ENCODE results near the gene MMP15. TPM values are rescaled to one million over a fixed set of nuclear protein-coding genes. Genes with fewer than 3 reads are reported as not detected.

MMP15 gene
- total and polyA plus RNA-seq, 2 donors, result 1.2 to 1.7 TPM

DNA sequence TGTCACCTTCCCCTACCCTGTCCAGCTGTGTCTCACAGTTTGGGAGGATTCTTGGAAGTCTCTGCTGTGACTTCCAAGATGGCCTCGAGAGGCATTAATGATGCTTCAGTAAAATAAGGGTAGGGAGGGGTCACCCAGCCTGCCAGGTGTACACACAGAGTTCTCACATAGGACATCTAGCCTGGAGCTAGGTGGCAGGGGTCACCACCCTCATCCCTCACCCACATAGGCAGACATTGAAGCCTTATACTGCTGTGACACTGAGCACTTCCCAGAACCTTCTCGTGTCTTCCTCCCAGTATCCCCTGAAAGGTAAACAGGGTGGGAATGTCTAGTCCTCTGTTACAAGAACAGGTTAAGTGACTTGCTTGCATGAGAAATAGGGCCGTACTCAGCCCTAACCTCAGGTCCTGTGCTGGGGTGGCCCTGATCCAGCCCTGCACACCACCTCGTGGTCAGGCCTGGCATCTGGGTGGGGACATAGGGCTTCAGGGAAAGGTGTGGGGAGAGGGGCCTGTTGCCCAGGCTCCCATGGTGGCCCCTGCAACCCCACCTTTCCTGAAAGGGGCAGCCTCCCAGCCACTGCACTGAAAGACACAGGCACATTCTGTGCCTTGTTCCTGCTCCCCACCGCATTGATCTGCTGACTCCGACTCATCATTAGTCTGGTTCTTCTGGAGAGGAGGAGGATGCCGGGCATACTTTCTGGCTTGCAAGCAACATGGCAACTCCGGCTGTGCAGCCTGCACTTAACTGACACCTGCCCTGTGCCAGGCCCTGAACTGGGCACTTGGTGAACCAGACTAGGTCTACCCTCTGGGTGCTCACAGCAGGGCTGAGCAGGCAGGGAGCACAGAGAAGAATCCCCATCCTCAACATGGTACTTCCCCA, 3.6 kb upstream of the MMP15 start:
- WGBS, result 93% methylated on average over 8 of the region's 8 CpGs
- H3K27ac ChIP-seq (ENCODE audit: low read depth in 1 of 2, low read length in 1 of 2), result no peak overlapping the region
- no peak overlapping the region for H3K4me3 ChIP-seq (ENCODE audit: low read length in 2 of 2)
- H3K36me3 ChIP-seq (ENCODE audit: control insufficient read depth in 2 of 2, insufficient read depth in 2 of 2, low read length in 1 of 2), result peaks cover 10 to 16% of the 10 kb centered on the region in 2 donors
- H3K4me1 ChIP-seq (ENCODE audit: control insufficient read depth in 2 of 2, insufficient read depth in 2 of 2, low read length in 2 of 2), result peaks cover 6 to 27% of the 10 kb centered on the region in 2 donors
- peaks cover 25 to 46% of the 10 kb centered on the region in 2 donors for H3K27me3 ChIP-seq (ENCODE audit: control insufficient read depth in 2 of 2, insufficient read depth in 1 of 2, low read length in 1 of 2)
- no peak for DNase-seq (ENCODE audit: low read depth in 6 of 9, low spot score in 9 of 9)
- H3K9me3 ChIP-seq (ENCODE audit: control insufficient read depth in 2 of 2, insufficient read depth in 1 of 2, low read length in 1 of 2), result peaks cover 0 to 6% of the 10 kb centered on the region in 2 donors

DNA sequence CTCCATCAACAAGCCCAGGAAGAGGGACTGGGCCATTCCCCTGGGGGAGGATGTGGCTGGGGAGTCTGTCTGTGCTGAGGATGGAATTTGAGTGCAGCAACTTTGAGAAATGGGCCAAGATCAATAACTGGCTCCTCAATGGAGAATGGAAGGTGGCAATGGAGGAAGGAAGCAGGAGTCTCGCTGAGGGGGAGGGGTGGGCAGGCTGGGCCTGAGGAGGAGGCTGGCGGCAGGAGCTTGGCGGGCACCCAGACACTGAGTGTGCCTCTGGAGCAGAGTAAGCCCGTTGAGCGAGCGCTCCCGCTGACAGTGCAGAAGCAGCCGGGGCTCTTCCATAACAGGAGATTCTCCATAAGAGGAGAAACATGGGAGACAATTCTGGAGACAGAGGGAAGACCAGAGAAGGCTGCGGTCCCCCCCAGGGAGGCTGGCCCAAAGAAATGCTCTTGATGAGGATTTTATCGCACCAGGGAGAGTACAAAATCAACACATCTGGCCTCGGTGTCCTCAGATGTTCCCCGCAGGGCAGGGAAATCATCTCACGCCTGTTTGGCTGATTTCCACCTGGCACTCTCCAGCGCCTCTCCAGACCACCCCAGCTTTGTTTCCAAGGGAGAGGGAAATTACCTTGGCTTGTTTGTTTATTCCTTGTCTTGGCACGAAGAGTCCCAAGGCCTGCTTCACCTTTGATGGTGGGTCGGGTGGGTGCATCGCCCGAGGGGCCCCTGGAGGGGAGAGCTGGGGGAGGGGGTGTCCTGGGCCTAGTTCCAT, 2.8 kb upstream of the MMP15 start:
- no peak for DNase-seq (ENCODE audit: low read depth in 6 of 9, low spot score in 9 of 9)
- H3K4me1 ChIP-seq (ENCODE audit: control insufficient read depth in 2 of 2, insufficient read depth in 2 of 2, low read length in 2 of 2), result peaks cover 6 to 27% of the 10 kb centered on the region in 2 donors
- 66% methylated on average over 18 of the region's 18 CpGs for WGBS
- H3K27me3 ChIP-seq (ENCODE audit: control insufficient read depth in 2 of 2, insufficient read depth in 1 of 2, low read length in 1 of 2), result peaks cover 33 to 55% of the 10 kb centered on the region in 2 donors
- no peak overlapping the region for H3K27ac ChIP-seq (ENCODE audit: low read depth in 1 of 2, low read length in 1 of 2)
- H3K9me3 ChIP-seq (ENCODE audit: control insufficient read depth in 2 of 2, insufficient read depth in 1 of 2, low read length in 1 of 2), result peaks cover 0 to 6% of the 10 kb centered on the region in 2 donors
- H3K36me3 ChIP-seq (ENCODE audit: control insufficient read depth in 2 of 2, insufficient read depth in 2 of 2, low read length in 1 of 2), result peaks cover 6 to 12% of the 10 kb centered on the region in 2 donors
- H3K4me3 ChIP-seq (ENCODE audit: low read length in 2 of 2), result no peak overlapping the region

DNA sequence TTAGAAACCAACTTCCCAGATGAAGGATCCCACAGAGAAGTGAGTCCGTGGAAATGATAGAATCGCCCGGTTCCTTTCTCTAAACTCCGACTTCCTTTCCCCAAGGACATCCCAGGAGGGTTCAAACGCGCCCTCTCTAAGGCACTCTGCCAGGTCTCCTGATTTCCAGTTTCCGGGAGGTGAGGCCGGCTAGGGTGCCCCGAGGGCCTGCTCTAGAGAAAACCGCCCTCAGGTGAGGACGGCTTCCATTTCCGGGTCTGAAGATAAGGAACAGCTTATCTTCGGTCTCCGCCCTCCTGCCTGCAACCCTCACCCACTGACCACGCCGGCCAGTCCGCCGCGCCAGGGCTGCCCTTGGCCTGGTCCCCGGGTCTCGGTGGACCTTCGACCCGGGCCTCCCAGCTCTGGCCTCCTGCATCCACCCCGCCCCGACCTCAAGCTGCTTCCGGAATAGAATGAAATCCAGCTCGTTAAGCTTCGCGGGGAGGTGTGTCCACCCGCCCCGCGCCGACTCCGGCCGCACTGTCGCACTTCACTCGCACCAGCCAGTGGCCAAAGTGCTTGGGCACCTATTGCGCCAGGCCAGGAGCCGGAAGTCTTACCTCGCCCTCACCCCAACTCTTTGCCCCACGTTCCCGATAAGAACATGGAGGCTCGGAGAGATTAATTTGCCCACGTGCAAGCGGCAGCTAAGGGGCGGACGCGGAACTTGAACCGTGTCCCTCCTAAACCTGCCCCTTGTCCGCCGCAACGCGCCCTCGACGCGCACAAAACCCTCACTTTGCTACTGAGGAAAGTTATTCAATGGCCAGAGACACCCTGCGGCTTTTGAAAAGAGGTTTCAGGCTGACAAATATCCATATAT, 836 bp upstream of the MMP15 start:
- peak overlapping the region; percentile 36 to 46 for H3K4me3 ChIP-seq (ENCODE audit: low read length in 2 of 2)
- peak in 1 of 9 donors; percentile 17 for DNase-seq (ENCODE audit: low read depth in 6 of 9, low spot score in 9 of 9)
- H3K27ac ChIP-seq (ENCODE audit: low read depth in 1 of 2, low read length in 1 of 2), result no peak overlapping the region
- peaks cover 34 to 69% of the 10 kb centered on the region in 2 donors for H3K27me3 ChIP-seq (ENCODE audit: control insufficient read depth in 2 of 2, insufficient read depth in 1 of 2, low read length in 1 of 2)
- peaks cover 0 to 6% of the 10 kb centered on the region in 2 donors for H3K9me3 ChIP-seq (ENCODE audit: control insufficient read depth in 2 of 2, insufficient read depth in 1 of 2, low read length in 1 of 2)
- 18% methylated on average over 57 of the region's 57 CpGs for WGBS
- H3K36me3 ChIP-seq (ENCODE audit: control insufficient read depth in 2 of 2, insufficient read depth in 2 of 2, low read length in 1 of 2), result peaks cover 0 to 4% of the 10 kb centered on the region in 2 donors
- peaks cover 6 to 27% of the 10 kb centered on the region in 2 donors for H3K4me1 ChIP-seq (ENCODE audit: control insufficient read depth in 2 of 2, insufficient read depth in 2 of 2, low read length in 2 of 2)

DNA sequence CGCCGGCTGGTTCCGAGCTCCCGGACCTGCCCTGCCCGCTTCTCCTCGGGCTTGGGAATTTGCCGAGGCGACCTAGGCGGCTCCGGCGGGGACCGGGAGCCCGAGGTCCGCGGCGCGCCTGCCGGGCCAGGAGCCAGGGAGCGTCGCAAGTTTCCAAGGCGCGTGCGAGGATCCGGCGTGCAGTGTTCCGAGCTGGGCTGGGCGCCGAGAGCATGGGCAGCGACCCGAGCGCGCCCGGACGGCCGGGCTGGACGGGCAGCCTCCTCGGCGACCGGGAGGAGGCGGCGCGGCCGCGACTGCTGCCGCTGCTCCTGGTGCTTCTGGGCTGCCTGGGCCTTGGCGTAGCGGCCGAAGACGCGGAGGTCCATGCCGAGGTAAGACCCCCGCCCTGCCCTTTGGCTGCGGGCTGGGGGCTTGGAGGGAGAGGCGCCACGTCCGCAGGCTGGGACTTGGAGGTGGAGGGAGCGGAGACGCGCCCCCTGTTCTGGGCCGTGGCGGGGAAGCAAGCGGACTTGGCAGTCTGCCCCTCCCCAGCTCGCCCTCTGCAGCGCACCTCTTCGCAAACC, 668 bp downstream of the MMP15 start:
- Histone ChIP-seq H3K36me3 (ENCODE audit: control insufficient read depth in 2 of 2, insufficient read depth in 2 of 2, low read length in 1 of 2) (peaks cover 0 to 1% of the 10 kb centered on the region in 2 donors), H3K9me3 (ENCODE audit: control insufficient read depth in 2 of 2, insufficient read depth in 1 of 2, low read length in 1 of 2) (peaks cover 0 to 3% of the 10 kb centered on the region in 2 donors), H3K4me1 (ENCODE audit: control insufficient read depth in 2 of 2, insufficient read depth in 2 of 2, low read length in 2 of 2) (peaks cover 6 to 27% of the 10 kb centered on the region in 2 donors), H3K27me3 (ENCODE audit: control insufficient read depth in 2 of 2, insufficient read depth in 1 of 2, low read length in 1 of 2) (peaks cover 34 to 69% of the 10 kb centered on the region in 2 donors), H3K4me3 (ENCODE audit: low read length in 2 of 2) (peak overlapping the region; percentile 16 to 36), H3K27ac (ENCODE audit: low read depth in 1 of 2, low read length in 1 of 2) (no peak overlapping the region)
- WGBS, result under 1% methylated on average over 65 of the region's 65 CpGs
- peak in 1 of 9 donors; percentile 21 for DNase-seq (ENCODE audit: low read depth in 6 of 9, low spot score in 9 of 9)

DNA sequence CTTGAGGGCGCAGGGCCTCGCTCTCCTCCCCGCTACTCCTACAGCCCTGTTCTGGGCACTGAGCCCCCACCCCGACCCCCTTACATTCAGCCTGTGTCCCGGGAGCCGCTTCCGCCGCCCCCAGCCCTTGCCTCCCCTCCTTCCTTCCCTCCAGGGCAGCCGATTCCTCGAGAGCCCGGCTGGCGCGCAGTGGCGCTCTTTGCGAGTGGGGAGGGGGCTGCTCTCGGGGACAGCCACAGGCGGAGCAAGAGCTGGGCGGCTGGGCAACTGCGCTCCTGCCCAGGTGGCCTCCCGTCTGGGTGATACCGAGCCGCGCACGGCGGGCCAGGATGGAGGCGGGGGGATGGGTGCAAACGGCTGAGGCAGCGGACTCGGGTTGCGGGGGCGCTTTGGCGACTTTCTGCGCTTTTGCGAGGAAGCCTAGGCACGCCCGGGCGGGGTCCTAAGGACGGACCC, 1.2 kb downstream of the MMP15 start:
- peaks cover 6 to 27% of the 10 kb centered on the region in 2 donors for H3K4me1 ChIP-seq (ENCODE audit: control insufficient read depth in 2 of 2, insufficient read depth in 2 of 2, low read length in 2 of 2)
- peaks cover 34 to 69% of the 10 kb centered on the region in 2 donors for H3K27me3 ChIP-seq (ENCODE audit: control insufficient read depth in 2 of 2, insufficient read depth in 1 of 2, low read length in 1 of 2)
- H3K4me3 ChIP-seq (ENCODE audit: low read length in 2 of 2), result peak overlapping the region; percentile 16 to 36
- DNase-seq (ENCODE audit: low read depth in 6 of 9, low spot score in 9 of 9), result peak in 1 of 9 donors; percentile 18
- 1% methylated on average over 38 of the region's 38 CpGs for whole genome bisulfite sequencing
- no peak overlapping the region for H3K27ac ChIP-seq (ENCODE audit: low read depth in 1 of 2, low read length in 1 of 2)
- peaks cover 0 to 3% of the 10 kb centered on the region in 2 donors for H3K9me3 ChIP-seq (ENCODE audit: control insufficient read depth in 2 of 2, insufficient read depth in 1 of 2, low read length in 1 of 2)
- H3K36me3 ChIP-seq (ENCODE audit: control insufficient read depth in 2 of 2, insufficient read depth in 2 of 2, low read length in 1 of 2), result no peaks in the 10 kb centered on the region

DNA sequence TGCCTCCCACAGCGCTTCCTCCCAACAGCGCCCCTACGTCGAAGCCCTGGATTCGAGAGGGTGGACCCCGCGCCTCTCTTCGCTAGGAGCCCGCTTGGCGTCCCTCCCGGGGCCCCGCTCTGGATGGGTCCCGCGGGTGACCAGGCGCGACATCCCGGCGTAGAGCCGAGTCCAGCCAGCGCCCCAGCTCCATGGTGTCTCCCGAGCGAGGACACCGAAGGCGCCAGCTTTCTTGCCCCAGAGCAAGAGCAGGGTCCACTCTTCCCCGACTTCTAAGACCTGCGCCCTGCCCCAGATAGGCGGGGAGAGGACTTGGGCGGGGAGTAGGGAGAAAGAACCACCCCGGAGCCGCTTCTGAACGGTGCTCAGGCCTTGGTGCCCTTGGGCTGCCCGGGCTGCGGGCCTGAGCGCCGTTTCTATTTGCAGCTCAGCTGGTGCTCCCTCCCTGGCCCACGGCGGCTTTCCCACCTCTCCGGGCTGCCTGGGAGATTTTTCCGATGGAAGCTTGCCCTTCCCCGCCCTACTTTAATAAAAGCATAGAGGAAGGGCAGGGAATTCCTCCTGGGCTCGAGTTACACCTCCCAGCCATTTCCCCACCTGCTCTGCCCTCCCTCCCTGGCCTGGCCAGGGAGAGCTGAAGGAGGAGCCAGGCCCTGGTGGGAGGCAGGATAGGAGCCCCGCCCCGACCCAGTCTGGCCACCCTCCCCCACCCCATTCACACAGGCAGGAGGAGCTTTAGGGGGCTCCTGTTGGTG, 1.8 kb downstream of the MMP15 start:
- Histone ChIP-seq H3K27me3 (ENCODE audit: control insufficient read depth in 2 of 2, insufficient read depth in 1 of 2, low read length in 1 of 2) (peaks cover 34 to 68% of the 10 kb centered on the region in 2 donors), H3K9me3 (ENCODE audit: control insufficient read depth in 2 of 2, insufficient read depth in 1 of 2, low read length in 1 of 2) (peaks cover 0 to 3% of the 10 kb centered on the region in 2 donors), H3K27ac (ENCODE audit: low read depth in 1 of 2, low read length in 1 of 2) (no peak overlapping the region), H3K36me3 (ENCODE audit: control insufficient read depth in 2 of 2, insufficient read depth in 2 of 2, low read length in 1 of 2) (no peaks in the 10 kb centered on the region), H3K4me1 (ENCODE audit: control insufficient read depth in 2 of 2, insufficient read depth in 2 of 2, low read length in 2 of 2) (peaks cover 6 to 27% of the 10 kb centered on the region in 2 donors), H3K4me3 (ENCODE audit: low read length in 2 of 2) (peak overlapping the region in 1 of 2 donors; percentile 16)
- 32% methylated on average over 43 of the region's 43 CpGs for WGBS
- DNase-seq (ENCODE audit: low read depth in 6 of 9, low spot score in 9 of 9), result no peak

DNA sequence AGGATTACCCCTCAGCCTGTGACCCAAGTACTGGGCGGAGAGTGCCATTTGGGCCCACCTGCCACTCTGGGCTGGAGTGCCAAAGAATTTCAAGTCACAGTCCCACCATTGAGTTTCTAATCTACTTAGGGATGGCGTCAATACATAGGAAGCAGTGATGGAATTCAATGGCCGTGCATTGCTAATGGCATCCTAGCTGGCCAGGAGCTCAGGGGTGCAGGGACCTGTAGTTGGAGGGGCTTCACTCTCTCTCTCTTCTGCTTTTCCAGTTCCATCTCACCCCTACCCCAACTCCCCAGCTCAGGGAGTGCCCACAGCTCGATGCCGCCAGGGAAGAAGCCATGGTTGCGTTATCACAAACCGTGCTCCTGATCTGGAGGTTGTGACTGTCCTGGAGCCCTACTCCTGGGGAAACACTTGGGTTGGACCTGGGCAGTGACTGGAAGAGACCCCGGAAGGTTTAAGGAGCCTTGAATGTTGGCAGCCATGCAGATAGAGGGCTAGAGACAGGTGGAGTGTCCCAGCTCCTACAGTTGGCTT, 2.4 kb downstream of the MMP15 start:
- H3K27me3 ChIP-seq (ENCODE audit: control insufficient read depth in 2 of 2, insufficient read depth in 1 of 2, low read length in 1 of 2), result peaks cover 34 to 62% of the 10 kb centered on the region in 2 donors
- H3K4me3 ChIP-seq (ENCODE audit: low read length in 2 of 2), result no peak overlapping the region
- H3K9me3 ChIP-seq (ENCODE audit: control insufficient read depth in 2 of 2, insufficient read depth in 1 of 2, low read length in 1 of 2), result peaks cover 0 to 3% of the 10 kb centered on the region in 2 donors
- 96% methylated on average over 8 of the region's 8 CpGs for WGBS
- no peak overlapping the region for H3K27ac ChIP-seq (ENCODE audit: low read depth in 1 of 2, low read length in 1 of 2)
- H3K36me3 ChIP-seq (ENCODE audit: control insufficient read depth in 2 of 2, insufficient read depth in 2 of 2, low read length in 1 of 2), result no peaks in the 10 kb centered on the region
- DNase-seq (ENCODE audit: low read depth in 6 of 9, low spot score in 9 of 9), result no peak
- H3K4me1 ChIP-seq (ENCODE audit: control insufficient read depth in 2 of 2, insufficient read depth in 2 of 2, low read length in 2 of 2), result peaks cover 6 to 21% of the 10 kb centered on the region in 2 donors

Measured in thymus (tissue), 11 donors.